HEK293T (cell line): ENCODE data around the gene SEMA6A.

Experiments used
- ARNT ChIP-seq: fragments of 450-650 bp; IDR thresholded peaks from 2 replicates; pipeline ENCODE4 v1.6.1; 2017; ENCODE audit warnings: mild to moderate bottlenecking
- BHLHE40 ChIP-seq: fragments of 450-650 bp; IDR thresholded peaks from 2 replicates; pipeline ENCODE4 v1.6.1; 2016; ENCODE audit warnings: mild to moderate bottlenecking, moderate library complexity, borderline replicate concordance
- CTBP1 ChIP-seq: fragments of 450-650 bp; IDR thresholded peaks from 2 replicates; pipeline ENCODE4 v1.6.1; 2016; ENCODE audit warnings: borderline replicate concordance
- ELF4 ChIP-seq: fragments of 450-650 bp; IDR thresholded peaks from 2 replicates; pipeline ENCODE4 v1.6.1; 2017; ENCODE audit warnings: antibody characterized with exemption
- FOXA1 ChIP-seq: fragments of 450-650 bp; IDR thresholded peaks from 2 replicates; pipeline ENCODE4 v1.6.1; 2016; ENCODE audit warnings: mild to moderate bottlenecking
- FOXK2 ChIP-seq: fragments of 450-650 bp; IDR thresholded peaks from 2 replicates; pipeline ENCODE4 v1.6.1; 2016; ENCODE audit warnings: mild to moderate bottlenecking
- FOXM1 ChIP-seq: fragments of 450-650 bp; IDR thresholded peaks from 2 replicates; pipeline ENCODE4 v1.6.1; 2017; ENCODE audit warnings: mild to moderate bottlenecking, borderline replicate concordance
- HDGF ChIP-seq: fragments of 450-650 bp; IDR thresholded peaks from 2 replicates; pipeline ENCODE4 v1.6.1; 2017; ENCODE audit warnings: antibody characterized with exemption, borderline replicate concordance
- LEF1 ChIP-seq: fragments of 450-650 bp; IDR thresholded peaks from 2 replicates; pipeline ENCODE4 v1.6.1; 2017; ENCODE audit warnings: mild to moderate bottlenecking, borderline replicate concordance
- NFRKB ChIP-seq: fragments of 450-650 bp; IDR thresholded peaks from 2 replicates; pipeline ENCODE4 v1.6.1; 2016; ENCODE audit warnings: mild to moderate bottlenecking, moderate library complexity
- SP1 ChIP-seq: fragments of 450-650 bp; IDR thresholded peaks from 2 replicates; pipeline ENCODE4 v1.6.1; 2017
- SUZ12 ChIP-seq: fragments of 450-650 bp; IDR thresholded peaks from 2 replicates; pipeline ENCODE4 v1.6.1; 2016; ENCODE audit warnings: mild to moderate bottlenecking
- TARDBP ChIP-seq: fragments of 450-650 bp; IDR thresholded peaks from 2 replicates; pipeline ENCODE4 v1.6.1; 2016

DNA sequence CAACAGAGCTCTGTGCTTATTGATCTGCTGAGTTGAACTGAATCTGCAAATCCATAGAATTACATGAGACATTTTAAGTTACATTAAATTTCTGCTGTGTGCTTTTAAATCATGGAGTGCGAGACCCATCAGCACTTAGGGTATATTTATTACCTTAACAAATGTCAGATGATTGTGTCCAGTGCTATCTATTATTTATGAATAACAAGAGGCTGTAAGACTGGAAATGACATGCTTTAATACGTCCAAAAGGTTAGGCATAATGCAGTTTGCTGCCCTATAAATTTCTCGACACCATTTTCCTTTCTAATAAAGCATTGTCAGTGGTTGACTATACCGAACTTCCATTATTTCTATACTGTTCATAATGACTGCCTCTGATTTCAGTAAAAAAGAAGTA, 117.6 kb downstream of the SEMA6A start:
- TF ChIP-seq SUZ12: no peak
- no peak for TF ChIP-seq FOXM1
- no peak for TF ChIP-seq CTBP1
- TF ChIP-seq HDGF: no peak
- no peak for TF ChIP-seq SP1
- TF ChIP-seq NFRKB: no peak
- TF ChIP-seq TARDBP: no peak
- no peak for TF ChIP-seq FOXK2
- TF ChIP-seq BHLHE40: no peak
- TF ChIP-seq ARNT: no peak
- TF ChIP-seq ELF4: no peak
- no peak for TF ChIP-seq LEF1
- TF ChIP-seq FOXA1: no peak
